ENCODE results near the gene KCNG4.
"Not testable (repeated sequence)": the region's sequence is repeated elsewhere in the genome, so short reads cannot be mapped to it uniquely, and the experiment has no call there.

KCNG4 gene

DNA sequence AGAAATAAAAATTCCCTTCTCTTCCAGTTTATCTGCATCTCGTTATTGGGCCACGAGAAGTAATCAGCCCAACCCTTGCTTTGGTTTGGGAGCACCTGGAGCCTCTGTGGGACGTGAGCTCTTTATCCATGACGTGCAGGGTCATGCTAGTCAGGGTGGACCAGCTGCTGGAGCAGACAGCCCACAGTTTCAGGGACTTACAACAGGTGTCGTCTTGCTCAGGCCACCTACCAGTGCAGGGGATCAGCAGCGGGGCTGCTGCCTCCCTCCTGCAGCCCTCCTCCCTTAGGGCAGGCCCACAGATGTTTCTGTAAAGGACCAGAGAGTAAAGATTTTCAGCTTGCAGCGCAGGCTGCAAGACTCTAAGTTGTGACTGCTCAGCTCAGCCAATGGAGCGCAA is 31.9 kb downstream of the KCNG4 start:
- no peak for DNase-seq (ENCODE audit: low read depth in 4 of 4, low spot score in 1 of 4)

DNA sequence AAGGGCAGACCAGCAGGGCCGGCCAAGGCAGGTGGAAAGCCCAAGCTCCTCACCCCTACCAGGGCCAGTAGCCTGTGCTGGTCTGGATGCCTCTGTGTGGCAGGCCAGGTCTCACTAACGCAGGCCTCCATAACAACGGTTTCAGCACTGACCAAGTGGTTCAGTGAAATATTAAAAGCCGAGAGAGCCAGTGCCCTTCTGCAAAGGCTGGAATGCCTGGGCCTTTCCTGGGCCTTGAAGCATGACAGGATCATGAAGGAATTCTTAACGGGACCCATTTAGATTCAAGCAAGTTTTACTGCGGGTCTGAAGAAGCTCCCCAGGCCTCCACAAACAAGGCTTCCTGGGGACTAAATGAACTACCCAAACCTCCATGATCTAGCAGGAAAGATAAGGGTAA is 32.6 kb downstream of the KCNG4 start:
- DNase-seq (ENCODE audit: low read depth in 4 of 4, low spot score in 1 of 4) = no peak

DNA sequence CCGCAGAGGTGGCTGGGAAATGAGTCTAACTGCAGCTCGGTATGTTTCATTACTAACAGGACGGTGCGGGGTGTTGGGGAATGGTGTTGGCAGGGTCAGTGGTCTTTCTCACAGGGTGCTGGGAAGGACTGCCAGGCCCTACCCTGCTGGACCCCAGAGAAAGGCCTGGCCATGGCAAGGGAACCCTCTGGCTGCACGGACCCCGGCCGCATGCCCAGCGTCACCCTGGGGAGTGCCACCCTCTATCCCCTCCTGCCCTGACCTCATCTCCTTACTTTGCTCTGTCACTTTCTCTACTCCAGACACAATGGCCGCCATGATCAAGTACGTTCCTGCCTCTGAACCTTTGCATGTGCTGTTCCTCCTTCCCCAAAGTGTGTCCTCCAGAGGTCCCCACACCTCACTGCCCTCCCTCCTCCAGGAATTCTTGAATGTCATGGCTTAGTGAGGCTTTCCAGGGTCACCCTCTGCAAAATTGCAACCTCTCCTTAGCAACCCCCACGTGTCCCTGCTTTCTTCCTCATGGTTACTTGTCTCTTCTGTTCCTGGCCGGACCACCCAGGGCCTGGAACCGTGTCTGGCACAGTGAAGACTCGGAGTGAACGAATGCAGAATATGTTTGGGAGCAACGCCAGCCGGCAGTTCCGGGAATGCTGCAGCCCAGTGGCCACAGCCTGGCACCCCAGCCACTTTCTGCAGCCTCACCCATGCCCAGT is 33.7 kb downstream of the KCNG4 start:
- no peak for DNase-seq (ENCODE audit: low read depth in 4 of 4, low spot score in 1 of 4)

DNA sequence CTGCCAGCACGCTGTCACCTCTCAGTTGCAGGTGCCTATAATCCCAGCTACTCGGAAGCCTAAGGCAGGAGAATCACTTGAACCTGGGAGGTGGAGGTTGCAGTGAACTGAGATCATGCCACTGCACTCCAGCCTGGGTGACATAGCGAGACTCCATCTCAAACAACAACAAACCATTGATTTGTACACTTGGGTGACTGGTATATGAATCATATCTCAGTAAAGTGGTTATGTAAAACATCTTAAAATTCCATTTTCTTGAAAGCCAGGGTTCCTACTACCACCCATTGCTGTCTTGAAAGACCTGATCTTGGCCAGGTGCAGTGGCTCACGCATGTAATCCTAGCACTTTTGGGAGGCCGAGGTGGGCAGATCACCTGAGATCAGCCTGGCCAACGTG is 34.7 kb downstream of the KCNG4 start:
- DNase-seq (ENCODE audit: low read depth in 4 of 4, low spot score in 1 of 4) = not testable (repeated sequence)

DNA sequence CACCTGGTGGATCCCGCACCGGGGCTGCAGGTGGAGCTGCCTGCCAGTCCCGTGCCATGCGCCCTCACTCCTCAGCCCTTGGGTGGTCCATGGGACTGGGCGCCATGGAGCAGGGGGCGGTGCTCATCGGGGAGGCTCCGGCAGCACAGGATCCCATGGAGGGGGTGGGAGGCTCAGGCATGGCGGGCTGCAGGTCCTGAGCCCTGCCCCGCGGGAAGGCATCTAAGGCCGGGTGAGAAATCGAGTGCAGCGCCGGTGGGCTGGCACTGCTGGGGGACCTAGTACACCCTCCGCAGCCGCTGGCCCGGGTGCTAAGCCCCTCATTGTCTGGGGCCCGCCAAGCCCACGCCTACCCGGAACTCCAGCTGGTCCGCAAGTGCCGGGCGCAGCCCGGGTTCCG is 35.3 kb downstream of the KCNG4 start:
- DNase-seq (ENCODE audit: low read depth in 4 of 4, low spot score in 1 of 4) = not testable (repeated sequence)

DNA sequence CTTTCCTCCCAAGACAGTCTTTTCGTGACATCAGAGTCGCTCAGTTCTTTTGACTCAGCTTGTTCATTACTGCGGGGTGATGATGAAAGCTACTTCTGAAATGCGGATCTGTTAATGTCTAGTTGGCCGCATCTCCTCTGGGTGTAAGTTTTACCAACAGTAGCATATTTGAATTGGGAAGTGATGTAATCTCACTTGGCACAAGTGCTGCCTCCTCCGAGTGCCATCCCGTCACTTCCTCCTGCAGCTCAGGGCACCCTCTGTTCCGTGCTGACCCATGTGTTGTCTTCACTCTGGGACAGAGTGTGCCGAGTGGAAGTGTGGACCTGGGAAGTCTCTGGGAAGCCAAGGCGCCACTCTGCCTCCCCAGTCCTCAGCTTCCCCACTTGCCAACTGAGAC is 40.0 kb downstream of the KCNG4 start:
- DNase-seq (ENCODE audit: low read depth in 4 of 4, low spot score in 1 of 4) = no peak

DNA sequence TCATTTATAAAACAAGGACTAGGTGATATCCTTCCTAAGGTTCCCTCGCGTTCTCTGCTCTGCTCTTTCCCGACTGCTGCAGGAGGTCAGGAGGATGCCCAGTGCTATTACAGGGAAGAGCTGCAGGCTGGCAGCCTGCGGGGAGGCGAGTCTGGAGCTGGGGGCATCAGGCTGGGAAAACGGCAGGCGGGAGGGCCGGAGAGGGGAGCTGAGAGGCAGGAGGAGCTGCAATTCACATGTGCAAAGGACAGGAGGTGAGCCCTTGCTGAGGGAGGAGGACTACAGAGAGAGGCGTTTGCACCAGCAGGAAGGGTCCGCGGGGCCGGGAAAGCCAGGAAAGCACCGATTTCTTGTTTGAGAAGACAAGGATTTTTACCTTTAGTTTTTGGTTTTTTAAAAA is 40.7 kb downstream of the KCNG4 start:
- DNase-seq (ENCODE audit: low read depth in 4 of 4, low spot score in 1 of 4) = no peak

DNA sequence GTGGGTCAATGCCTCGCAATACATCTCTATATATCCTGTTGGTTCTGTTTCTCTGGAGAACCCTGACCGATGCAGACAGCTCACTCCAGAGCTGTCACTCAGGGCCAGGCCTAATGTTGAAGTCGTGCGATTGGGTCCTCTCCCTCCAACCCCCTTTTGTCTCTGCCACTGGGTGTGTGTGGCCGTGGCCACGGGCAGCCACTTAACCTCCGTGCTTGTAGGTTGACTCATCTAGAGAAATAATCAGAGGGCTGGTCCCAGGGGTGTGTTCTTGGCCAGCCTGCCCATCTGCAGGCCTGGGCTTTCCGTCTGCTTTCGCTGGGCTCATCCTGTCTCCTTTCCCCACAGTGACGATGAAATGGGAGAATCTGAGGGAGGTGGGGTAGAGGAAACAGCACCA is 41.4 kb downstream of the KCNG4 start:
- DNase-seq (ENCODE audit: low read depth in 4 of 4, low spot score in 1 of 4) = no peak

DNA sequence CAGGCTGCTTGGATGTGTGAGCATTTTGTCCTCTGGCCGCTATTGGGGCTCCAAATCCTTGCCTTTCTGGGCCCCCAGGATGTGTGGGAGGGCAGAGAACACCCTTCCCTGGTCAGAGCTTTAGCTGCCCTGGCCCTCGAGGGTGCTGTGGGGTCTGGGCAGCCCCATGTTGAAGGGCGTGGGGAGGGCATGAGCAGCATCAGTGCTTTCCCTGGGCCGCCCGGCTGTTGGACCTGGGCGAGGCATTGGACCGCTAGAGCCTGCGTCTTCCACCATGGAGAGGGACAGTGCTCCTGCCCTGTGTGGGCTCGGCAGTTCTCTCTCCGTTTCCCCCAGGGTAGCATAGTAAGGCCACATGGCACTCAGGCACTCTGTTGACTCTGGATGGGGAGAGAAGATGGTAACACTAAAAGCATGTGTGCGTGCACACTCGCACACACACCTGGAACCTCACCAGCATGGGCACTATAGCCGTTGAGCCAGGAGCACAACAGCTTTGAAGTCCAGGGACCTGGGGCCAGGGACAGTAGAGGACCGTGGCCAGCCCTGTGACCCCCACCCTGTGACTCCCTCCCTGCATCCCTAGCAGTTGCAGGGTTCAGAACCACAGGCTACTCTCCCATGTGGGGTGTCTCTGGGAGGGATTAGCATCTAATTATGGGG is 42.2 kb downstream of the KCNG4 start:
- no peak for DNase-seq (ENCODE audit: low read depth in 4 of 4, low spot score in 1 of 4)

DNA sequence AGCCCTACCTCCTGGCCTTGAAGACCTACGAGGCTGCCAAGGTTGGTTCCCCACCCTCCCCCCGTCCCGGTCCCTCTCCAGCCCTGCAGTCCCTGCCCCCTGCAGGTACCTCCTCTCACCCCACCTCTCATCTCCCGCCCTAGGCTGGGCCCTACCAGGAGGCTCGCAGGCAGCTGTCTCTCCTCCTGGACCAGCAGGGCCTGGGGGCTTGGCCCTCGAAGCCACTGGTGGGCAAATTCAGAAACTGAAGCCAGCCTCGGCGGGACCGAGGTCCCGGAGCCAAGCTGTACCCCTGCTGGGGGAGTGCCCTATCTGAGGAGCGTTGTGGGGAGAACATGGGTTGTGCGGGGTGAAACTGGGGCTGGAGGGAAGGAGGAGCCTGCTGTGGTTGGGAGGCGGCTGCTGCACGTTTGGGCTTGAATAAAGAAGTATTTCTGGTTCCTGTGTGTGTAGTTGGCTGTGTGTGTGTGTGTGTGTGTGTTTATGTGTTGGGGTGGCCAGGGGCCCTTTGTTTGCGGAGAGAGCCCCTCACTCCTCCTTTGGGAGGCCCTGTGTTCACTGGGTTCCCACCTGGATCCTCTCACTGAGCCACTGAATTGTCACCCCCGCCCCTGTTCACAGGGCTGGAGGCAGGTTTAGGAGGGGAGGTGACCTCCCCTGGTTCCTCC is 43.0 kb downstream of the KCNG4 start:
- no peak for DNase-seq (ENCODE audit: low read depth in 4 of 4, low spot score in 1 of 4)

DNA sequence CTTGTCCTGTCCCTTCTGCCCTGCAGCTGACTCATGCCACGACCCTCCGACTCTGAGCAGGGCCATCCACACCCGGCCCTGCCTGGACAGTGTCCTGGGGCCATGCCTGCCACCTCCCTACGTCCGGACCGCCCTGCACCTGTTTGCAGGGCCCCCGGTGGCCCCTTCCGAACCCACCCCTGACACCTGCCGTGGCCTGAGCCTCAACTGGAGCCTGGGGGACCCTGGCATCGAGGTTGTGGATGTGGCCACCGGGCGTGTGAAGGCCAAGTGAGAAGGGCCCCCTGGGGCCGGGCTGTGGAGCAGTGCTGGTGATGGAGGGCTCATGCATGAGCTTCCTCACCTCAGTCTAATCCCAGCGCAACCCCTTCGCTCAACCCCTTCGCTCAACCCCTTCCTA is 43.7 kb downstream of the KCNG4 start:
- no peak for DNase-seq (ENCODE audit: low read depth in 4 of 4, low spot score in 1 of 4)

DNA sequence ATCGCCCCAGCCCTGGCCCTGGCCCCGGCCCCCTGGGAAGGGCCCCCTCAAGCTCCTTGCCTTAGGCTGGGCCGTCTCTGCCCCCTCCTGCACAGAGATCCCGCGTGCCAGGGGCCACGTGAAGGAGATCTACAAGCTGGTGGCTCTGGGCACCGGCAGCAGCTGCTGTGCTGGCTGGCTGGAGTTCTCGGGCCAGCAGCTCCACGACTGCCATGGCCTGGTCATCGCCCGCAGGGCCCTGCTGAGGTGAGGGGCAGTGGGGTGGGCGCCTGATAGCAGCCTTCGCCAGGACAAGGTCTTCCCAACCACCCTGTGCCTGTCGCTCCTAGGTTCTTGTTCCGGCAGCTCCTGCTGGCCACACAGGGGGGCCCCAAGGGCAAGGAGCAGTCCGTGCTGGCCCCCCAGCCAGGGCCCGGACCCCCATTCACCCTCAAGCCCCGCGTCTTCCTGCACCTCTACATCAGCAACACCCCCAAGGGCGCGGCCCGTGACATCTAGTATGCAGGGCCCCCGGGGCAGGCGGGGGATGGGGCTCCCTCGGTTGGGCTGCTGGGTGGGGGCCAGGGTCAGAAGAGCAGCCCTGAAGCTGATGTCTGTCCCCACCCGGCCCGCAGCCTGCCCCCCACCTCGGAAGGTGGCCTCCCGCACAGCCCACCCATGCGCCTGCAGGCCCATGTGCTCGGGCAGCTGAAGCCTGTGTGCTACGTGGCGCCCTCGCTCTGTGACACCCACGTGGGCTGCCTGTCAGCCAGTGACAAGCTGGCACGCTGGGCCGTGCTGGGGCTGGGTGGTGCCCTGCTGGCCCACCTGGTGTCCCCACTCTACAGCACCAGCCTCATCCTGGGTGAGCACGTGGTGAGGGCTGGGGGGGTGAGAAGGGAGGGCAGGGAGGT is 44.4 kb downstream of the KCNG4 start:
- DNase-seq (ENCODE audit: low read depth in 4 of 4, low spot score in 1 of 4) = no peak

DNA sequence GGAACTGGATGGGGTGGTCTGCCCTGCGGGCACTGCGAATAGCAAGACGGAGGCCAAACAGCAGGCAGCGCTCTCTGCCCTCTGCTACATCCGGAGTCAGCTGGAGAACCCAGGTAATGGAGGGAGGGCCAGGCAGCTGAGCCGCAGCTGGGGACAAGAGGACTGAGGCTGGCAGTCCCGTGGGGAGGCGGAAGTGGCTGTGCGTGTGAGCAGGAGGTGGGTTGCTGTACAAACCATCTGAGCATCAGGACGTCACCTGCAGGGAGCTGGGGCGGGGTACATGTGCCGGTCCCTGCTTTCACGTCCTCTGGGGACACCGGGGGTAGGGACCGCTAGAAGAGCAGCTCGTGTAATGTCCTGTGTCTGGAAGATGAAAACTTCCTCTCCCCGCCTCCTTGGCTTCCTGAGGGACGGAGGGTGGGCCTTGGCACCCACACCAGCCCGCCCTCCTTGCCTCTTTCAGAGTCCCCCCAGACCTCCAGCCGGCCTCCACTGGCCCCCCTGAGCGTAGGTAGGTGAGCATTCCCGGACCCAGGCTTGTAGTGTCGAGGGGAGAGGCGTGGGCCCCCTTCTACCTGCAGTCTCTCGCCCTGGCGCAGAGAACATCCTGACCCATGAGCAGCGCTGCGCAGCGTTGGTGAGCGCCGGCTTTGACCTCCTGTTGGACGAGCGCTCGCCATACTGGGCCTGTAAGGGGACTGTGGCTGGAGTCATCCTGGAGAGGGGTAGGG is 45.2 kb downstream of the KCNG4 start:
- peak in 1 of 4 experiments; percentile 12 for DNase-seq (ENCODE audit: low read depth in 4 of 4, low spot score in 1 of 4)

DNA sequence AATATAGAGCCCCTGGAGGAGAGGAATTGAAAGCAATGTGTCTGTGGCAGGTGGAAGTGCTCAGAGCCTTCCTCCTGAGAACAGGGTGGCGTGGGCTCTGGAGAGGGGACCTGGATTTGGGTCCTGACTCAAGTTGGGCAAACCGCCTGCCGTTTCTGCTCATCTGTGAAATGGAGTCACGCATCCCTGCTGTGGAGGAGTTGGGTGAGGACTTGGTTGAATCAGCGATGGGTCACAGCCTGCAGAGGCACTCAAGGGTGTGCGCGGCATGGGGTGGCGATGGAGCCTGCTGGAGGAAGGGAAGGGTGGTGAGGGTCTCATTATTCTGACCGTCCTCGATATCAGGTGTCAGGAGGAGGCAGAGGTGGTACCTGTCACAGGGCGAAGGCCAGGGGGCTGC is 45.8 kb downstream of the KCNG4 start:
- DNase-seq (ENCODE audit: low read depth in 4 of 4, low spot score in 1 of 4) = no peak

DNA sequence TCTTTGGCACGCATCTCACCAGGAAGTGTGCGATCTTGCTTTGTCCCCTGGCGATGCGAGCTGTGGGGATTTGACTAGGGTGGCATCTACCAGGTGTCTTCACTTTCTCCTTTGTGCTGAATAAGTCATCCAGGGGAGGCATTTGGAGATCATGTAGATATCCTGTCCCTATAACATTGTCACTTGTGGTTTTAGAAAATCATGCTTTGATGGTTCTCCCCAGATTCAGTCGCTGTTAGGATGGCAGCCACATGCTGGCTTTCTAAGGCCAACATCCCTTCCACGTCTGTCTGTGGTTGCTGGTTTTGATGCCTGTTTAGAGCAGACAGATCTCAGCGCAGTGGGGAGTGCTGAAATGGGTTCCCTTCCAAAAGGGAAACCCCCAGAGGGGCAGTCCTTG is 46.3 kb downstream of the KCNG4 start:
- no peak for DNase-seq (ENCODE audit: low read depth in 4 of 4, low spot score in 1 of 4)

DNA sequence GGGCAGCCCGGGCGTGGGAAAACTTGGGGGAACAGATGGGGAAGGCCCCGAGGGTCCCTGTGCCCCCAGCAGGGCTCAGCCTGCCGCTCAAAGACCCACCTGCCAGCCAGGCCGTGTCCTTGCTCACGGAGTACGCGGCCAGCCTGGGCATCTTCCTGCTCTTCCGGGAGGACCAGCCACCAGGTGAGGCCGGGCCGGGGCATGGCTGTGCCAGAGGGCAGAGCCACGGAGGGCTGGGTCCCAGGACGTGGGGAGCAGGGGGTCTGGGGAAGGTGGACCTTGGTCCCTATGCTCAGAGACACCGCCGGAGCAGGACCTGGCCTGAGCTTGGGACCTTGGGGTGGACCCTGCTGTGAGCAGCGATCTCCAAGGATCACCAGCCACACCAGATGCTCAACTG is 48.3 kb downstream of the KCNG4 start:
- DNase-seq (ENCODE audit: low read depth in 4 of 4, low spot score in 1 of 4) = no peak

DNA sequence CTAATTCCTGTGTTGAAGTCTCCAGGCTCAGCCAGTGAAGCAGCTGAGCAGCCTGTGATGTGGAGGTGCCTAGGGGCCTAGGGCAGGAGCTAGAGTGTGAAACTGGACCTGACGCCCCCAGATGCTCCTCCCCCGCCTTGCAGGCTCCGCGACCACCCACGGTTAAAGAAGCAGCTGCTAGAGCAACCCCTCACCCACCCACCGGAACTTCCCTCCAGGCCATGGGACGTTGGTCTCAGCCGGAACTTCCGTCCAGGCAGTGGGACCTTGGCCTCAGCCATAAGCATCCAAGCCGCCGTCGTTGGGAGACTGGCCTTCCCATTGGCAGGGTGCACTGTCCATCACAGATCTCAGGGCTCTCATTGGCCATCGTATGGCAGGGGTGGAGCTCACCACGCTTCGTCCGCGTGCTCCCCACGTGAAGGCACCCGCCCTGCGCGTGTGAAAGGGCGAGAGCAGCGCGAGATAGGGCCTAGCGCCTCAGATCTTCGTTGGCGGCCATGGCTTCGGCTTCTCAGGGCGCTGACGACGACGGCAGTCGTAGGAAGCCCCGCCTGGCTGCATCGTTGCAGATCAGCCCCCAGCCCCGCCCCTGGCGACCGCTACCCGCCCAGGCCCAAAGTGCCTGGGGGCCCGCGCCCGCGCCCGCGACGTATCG is 49.0 kb downstream of the KCNG4 start, which contains the start of gene ADAD2:
Gene ADAD2, plus strand, starts transcription at position 427 of the 658 bp plus-strand sequence. Its CDS starts 74 bp downstream, at position 501.
- no peak for DNase-seq (ENCODE audit: low read depth in 4 of 4, low spot score in 1 of 4)

DNA sequence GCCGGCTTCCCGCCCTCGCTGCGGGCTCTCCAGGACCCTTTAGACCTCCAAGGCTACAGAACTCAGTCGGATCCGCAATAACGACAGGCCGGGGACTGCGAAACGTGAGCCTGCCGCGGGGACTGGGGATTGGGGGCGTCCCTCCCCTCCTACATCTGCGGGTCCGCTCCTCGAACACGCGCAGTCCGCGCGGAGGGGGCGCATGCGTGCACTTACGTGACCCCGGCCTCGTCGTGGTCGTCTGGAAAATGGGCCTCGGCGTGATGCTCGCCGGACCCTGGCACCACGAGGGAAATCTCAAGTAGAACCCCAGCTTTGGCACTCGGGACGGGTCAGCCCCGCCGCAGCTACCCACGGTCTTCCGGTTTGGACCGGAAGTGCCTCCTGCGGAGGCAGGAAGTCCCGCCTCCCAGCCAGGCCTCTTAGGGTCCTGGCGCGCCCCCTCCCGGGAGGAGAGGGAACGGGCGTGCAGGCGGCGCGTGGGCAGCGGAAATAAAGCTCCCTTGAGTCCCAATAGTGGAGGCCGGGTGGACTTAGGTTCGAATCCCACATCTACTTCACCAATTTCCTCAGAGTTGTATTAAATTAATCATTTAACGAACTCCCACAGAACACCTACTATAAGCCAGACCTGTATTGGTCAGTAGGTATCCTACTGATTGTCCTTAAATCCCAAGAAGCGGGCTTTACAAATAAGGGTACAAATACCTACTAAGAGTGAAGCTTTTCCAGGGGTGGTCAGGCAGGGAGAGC is 53.0 kb downstream of the KCNG4 start, which contains the start of gene TAF1C:
Gene TAF1C, minus strand, starts transcription at position 373 of the 753 bp plus-strand sequence. CDS start 2,069 bp downstream, outside the sequence.
- DNase-seq (ENCODE audit: low read depth in 4 of 4, low spot score in 1 of 4) = peak; percentile 81 to 95 (median 84)

DNA sequence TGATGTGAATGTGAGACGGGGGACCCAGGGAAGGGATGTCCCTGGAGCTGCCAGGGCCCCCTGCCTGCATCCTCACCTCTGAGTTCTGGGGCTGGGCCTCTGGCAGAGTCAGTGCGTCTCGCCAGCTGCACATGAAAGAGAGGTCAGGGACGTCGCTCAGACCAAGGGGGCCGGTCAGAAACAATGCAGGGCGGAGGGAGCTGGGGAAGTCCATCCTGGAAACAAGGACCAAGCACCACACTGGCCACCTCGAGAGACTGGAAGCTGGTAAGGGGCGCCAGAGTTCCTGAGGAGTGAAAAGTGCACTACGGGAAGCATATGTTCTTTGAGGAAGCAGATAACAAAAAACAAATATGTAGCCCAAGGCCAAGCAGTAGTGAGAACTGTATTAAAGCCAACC is 55.0 kb downstream of the KCNG4 start:
- DNase-seq (ENCODE audit: low read depth in 4 of 4, low spot score in 1 of 4) = no peak

Measured in stimulated activated CD4-positive, alpha-beta T cell treated with anti-CD3 and anti-CD28 coated beads, Interleukin-1b, Interleukin-23, amount 100 ng/mL, for 24 hours (primary cell).